Activated naive CD4-positive, alpha-beta T cell treated with anti-CD3 and anti-CD28 coated beads for 36 hours (primary cell): ENCODE data around the gene AFF3. TPM values are rescaled to one million over a fixed set of nuclear protein-coding genes. Genes with fewer than 3 reads are reported as not detected.
"Not testable (repeated sequence)": the region's sequence is repeated elsewhere in the genome, so short reads cannot be mapped to it uniquely, and the experiment has no call there.

Experiments used
- CTCF ChIA-PET: fragments of 350-600 bp; sonication (Branson Sonifier 250); formaldehyde crosslinking; loops from one replicate; lab custom pipeline; 2021; ENCODE audit warnings: antibody characterized with exemption; lab: Charles Lee
- DNase-seq: peaks from one replicate; pipeline ENCODE4 v3.0.0-alpha.2; 2020
- H3K27ac Mint-ChIP-seq: one replicate; pipeline ENCODE4 v1.8.0; 2021; ENCODE audit warnings: mild to moderate bottlenecking, mixed read lengths
- H3K27me3 Mint-ChIP-seq: one replicate; pipeline ENCODE4 v1.8.0; 2021; ENCODE audit warnings: low read depth, mixed read lengths
- H3K36me3 Mint-ChIP-seq: one replicate; pipeline ENCODE4 v1.8.0; 2021; ENCODE audit warnings: low read depth, mixed read lengths
- H3K4me1 Mint-ChIP-seq: one replicate; pipeline ENCODE4 v1.8.0; 2021; ENCODE audit warnings: low read depth, mixed read lengths
- H3K4me3 Mint-ChIP-seq: one replicate; pipeline ENCODE4 v1.8.0; 2021; ENCODE audit warnings: mild to moderate bottlenecking, moderate library complexity, mixed read lengths
- H3K9me3 Mint-ChIP-seq: one replicate; pipeline ENCODE4 v1.8.0; 2021; ENCODE audit warnings: mixed read lengths
- intact Hi-C: fragments of 100-400 bp; cut with micrococcal nuclease; formaldehyde crosslinking; loops from one replicate; pipeline ENCODE4 v1.15.1; 2023
- total RNA-seq, 2 experiments: library from RNA; stranded (reverse); gene quantifications; one replicate each; pipeline ENCODE4 v1.2.3, GENCODE V29; 2021

Gene AFF3
- total RNA-seq, 2 experiments from 2014 or later: 1.5 to 2.1 TPM

GRCh38 chr2:99786636-99787390 is 355.6 kb downstream of the AFF3 start:
- H3K27me3 Mint-ChIP-seq: no peaks in the 10 kb centered on the region
- no peaks in the 10 kb centered on the region for H3K9me3 Mint-ChIP-seq
- no peaks in the 10 kb centered on the region for H3K4me1 Mint-ChIP-seq
- H3K27ac Mint-ChIP-seq: no peak overlapping the region
- peaks cover 3% of the 10 kb centered on the region for H3K36me3 Mint-ChIP-seq
- CTCF ChIA-PET: no interaction called here
- no peak for DNase-seq
- intact Hi-C loops: no loop called here
- no peak overlapping the region for H3K4me3 Mint-ChIP-seq

- DNase-seq: no peak
- H3K4me3 Mint-ChIP-seq: no peak overlapping the region
- H3K9me3 Mint-ChIP-seq: peaks cover 6% of the 10 kb centered on the region
- CTCF ChIA-PET: interaction anchor here (0.6 to 1.3 kb wide), 2 partner anchors 226 to 228 kb away, joined by 3 to 8 read pairs; no protein-coding TSS in a partner anchor
- H3K36me3 Mint-ChIP-seq: peaks cover 3% of the 10 kb centered on the region
- H3K4me1 Mint-ChIP-seq: no peaks in the 10 kb centered on the region
- H3K27me3 Mint-ChIP-seq: no peaks in the 10 kb centered on the region
- intact Hi-C loops: no loop called here
- no peak overlapping the region for H3K27ac Mint-ChIP-seq
These were observed 357.4 kb downstream of the AFF3 start for GRCh38 chr2:99784946-99785345.

GRCh38 chr2:99784282-99784681 is 358.1 kb downstream of the AFF3 start:
- Mint-ChIP-seq H3K9me3 (peaks cover 11% of the 10 kb centered on the region), H3K27ac (no peak overlapping the region), H3K4me1 (no peaks in the 10 kb centered on the region), H3K27me3 (no peaks in the 10 kb centered on the region), H3K36me3 (peaks cover 4% of the 10 kb centered on the region), H3K4me3 (no peak overlapping the region)
- CTCF ChIA-PET: interaction anchor here (1.3 kb wide), 1 partner anchor 225 kb away, joined by 3 read pairs; no protein-coding TSS in a partner anchor
- DNase-seq: no peak
- intact Hi-C loops: no loop called here

DNA sequence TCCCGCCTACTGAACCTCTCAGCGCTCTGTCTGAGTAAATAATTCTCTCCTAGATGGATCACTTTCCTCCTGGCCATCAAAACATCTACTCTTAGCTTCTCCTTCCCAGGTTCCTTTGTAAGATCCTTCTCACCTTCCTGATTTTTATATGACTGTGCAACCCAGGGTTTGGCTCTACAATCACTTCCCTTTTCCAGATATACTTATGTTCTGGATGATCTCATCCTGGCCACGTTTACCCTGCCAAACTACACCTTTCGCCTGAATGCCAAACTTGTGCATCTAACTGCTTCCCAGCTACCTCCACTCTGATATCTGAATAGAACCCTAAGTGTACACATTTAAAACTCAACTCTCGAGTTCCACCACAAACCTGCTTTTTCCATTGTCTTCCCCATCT is 362.1 kb downstream of the AFF3 start:
- CTCF ChIA-PET: no interaction called here
- H3K4me1 Mint-ChIP-seq: no peaks in the 10 kb centered on the region
- peaks cover 19% of the 10 kb centered on the region for H3K9me3 Mint-ChIP-seq
- H3K36me3 Mint-ChIP-seq: peaks cover 8% of the 10 kb centered on the region
- DNase-seq: no peak
- intact Hi-C loops: no loop called here
- no peak overlapping the region for H3K4me3 Mint-ChIP-seq
- no peak overlapping the region for H3K27ac Mint-ChIP-seq
- H3K27me3 Mint-ChIP-seq: no peaks in the 10 kb centered on the region

DNA sequence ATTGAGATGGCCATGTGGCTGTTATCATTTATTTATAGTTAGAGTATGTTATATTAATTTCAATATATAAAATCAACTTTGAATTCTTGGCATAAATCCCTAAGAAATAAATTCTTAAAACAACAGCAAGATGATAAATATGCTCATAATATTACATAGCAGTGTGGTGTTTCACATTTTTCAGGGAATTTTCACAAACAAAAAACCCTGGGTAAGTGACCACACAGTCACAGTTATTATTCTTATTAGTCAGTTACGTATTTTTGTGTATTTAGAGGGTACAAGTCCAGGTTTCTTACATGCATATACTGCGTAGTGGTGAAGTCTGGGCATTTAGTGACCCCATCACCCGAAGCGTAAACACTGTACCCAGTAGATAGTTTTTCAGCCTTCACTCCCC is 363.1 kb downstream of the AFF3 start:
- CTCF ChIA-PET: no interaction called here
- H3K36me3 Mint-ChIP-seq: peaks cover 5% of the 10 kb centered on the region
- no peak overlapping the region for H3K4me3 Mint-ChIP-seq
- DNase-seq: no peak
- no peaks in the 10 kb centered on the region for H3K27me3 Mint-ChIP-seq
- intact Hi-C loops: no loop called here
- H3K4me1 Mint-ChIP-seq: no peaks in the 10 kb centered on the region
- H3K9me3 Mint-ChIP-seq: peaks cover 19% of the 10 kb centered on the region
- no peak overlapping the region for H3K27ac Mint-ChIP-seq

DNA sequence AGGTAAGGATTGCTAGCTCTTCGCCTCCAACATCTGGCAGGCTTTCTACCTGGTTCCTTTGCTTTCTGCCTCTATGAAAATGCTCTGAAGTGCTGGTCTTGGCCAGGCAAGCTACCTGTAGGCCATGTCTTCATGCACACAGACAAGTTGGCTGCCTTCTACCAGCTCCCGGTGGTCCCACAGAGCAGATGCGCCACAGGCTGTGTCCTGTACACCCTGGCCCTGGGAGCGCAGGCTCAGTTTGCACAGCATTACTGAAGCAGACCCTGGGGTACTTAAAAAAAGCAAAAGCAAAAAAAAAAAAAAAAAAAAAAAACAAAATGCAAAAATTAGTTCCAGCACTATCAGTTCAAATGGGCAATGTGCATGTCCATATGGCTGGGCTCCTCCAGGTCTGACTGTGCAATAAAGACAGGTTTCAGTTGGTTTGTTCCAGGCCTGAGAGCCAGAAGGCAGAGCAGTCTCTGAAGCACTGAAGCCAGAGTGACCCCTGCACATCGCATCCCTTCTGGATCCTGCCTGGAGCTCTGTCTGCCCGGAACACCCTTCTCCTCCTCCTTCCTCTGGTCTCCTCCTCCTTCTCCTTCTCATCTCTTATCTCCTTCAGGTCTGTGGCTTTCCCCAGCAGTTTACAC is 364.6 kb downstream of the AFF3 start:
- no peaks in the 10 kb centered on the region for H3K27me3 Mint-ChIP-seq
- H3K4me3 Mint-ChIP-seq: no peak overlapping the region
- CTCF ChIA-PET: no interaction called here
- H3K27ac Mint-ChIP-seq: no peak overlapping the region
- H3K36me3 Mint-ChIP-seq: peaks cover 5% of the 10 kb centered on the region
- no peak for DNase-seq
- H3K4me1 Mint-ChIP-seq: no peaks in the 10 kb centered on the region
- H3K9me3 Mint-ChIP-seq: peaks cover 19% of the 10 kb centered on the region
- intact Hi-C loops: no loop called here

GRCh38 chr2:99776906-99777646 is 365.3 kb downstream of the AFF3 start:
- CTCF ChIA-PET: no interaction called here
- Mint-ChIP-seq H3K36me3 (peaks cover 5% of the 10 kb centered on the region), H3K4me1 (no peaks in the 10 kb centered on the region), H3K27me3 (no peaks in the 10 kb centered on the region), H3K27ac (no peak overlapping the region), H3K9me3 (peaks cover 19% of the 10 kb centered on the region), H3K4me3 (no peak overlapping the region)
- intact Hi-C loops: no loop called here
- no peak for DNase-seq

DNA sequence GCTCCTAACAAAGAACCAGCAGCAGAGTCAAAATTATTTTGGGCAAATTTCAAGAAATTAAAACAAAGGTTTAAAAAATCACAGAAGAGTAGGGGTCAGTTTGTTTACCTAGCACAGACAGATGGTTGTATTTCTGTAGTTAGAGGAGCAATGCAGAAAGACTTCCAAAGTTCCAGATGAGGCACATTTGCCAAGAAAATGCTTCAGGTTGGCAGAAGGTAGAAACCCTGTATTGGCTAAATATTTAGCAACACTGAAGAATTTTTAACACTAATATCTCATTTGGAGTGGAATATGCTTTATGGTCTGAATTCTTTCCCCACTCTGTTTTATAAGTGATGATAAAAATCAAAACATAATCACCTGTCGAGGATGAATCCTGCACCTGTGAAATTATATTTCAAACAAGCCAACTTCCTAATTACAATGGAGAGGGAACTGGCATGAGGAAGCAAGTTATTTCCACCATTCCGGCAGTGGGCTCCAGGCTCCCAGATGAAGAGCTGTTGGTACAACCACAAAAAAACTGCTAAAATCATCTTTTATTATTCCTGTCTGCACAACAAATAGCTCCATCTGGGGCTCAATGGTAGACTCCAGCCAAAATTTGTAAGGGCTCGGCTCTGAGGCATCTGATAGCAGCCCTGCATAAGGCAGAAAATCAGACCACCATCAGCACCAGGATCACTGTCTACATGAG is 366.0 kb downstream of the AFF3 start:
- no peak for DNase-seq
- H3K36me3 Mint-ChIP-seq: peaks cover 6% of the 10 kb centered on the region
- CTCF ChIA-PET: no interaction called here
- intact Hi-C loops: no loop called here
- no peaks in the 10 kb centered on the region for H3K4me1 Mint-ChIP-seq
- no peak overlapping the region for H3K27ac Mint-ChIP-seq
- H3K4me3 Mint-ChIP-seq: no peak overlapping the region
- no peaks in the 10 kb centered on the region for H3K27me3 Mint-ChIP-seq
- H3K9me3 Mint-ChIP-seq: peaks cover 19% of the 10 kb centered on the region

GRCh38 chr2:99775585-99775984 is 366.8 kb downstream of the AFF3 start:
- intact Hi-C loops: no loop called here
- Mint-ChIP-seq H3K36me3 (peaks cover 6% of the 10 kb centered on the region), H3K27me3 (no peaks in the 10 kb centered on the region), H3K9me3 (peaks cover 19% of the 10 kb centered on the region), H3K4me3 (no peak overlapping the region), H3K27ac (no peak overlapping the region), H3K4me1 (no peaks in the 10 kb centered on the region)
- DNase-seq: no peak
- CTCF ChIA-PET: no interaction called here

- DNase-seq, H3K27ac Mint-ChIP-seq, H3K4me3 Mint-ChIP-seq, CTCF ChIA-PET, H3K36me3 Mint-ChIP-seq, intact Hi-C loops, H3K4me1 Mint-ChIP-seq, H3K27me3 Mint-ChIP-seq: not testable (repeated sequence)
- peaks cover 12% of the 10 kb centered on the region for H3K9me3 Mint-ChIP-seq
These were observed 368.7 kb downstream of the AFF3 start for GRCh38 chr2:99773642-99774041.

DNA sequence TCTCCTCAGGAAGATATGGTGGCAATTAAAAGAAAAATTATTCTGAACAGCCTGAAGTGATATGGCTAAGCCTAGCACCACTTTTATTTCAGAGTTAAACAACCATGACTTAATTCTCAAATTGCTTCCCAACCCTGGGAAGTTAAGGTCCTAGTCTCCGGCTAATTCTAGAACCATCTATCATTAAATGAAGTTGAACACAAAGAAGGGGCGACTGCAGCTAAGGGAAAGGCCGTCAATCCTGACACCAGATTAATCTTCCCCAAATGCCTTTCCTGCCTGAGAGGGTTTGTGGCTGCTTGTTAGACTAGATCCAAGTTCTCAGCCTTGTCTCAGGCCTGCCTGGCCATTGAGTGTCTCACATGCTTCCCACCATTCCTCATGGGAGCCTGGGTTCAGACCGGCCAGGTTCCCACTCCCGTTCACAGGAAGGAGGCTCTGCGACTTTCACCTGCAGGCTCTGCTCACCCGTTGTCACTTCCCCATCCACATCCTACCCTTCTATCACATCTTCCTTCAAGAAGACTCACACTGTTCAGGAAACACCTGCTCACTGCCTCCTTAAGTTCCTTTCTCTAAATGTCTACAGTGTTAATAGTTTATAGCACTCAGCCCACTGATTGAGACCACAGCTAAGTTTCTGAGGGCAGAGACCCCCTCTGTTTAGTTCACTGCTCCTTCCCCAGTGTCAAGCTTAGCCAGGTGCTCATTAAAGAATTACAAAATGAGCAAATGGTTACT is 369.6 kb downstream of the AFF3 start:
- CTCF ChIA-PET: no interaction called here
- no peak for DNase-seq
- no peak overlapping the region for H3K27ac Mint-ChIP-seq
- H3K9me3 Mint-ChIP-seq: peaks cover 10% of the 10 kb centered on the region
- H3K4me3 Mint-ChIP-seq: no peak overlapping the region
- H3K4me1 Mint-ChIP-seq: no peaks in the 10 kb centered on the region
- H3K27me3 Mint-ChIP-seq: no peaks in the 10 kb centered on the region
- intact Hi-C loops: no loop called here
- peaks cover 1% of the 10 kb centered on the region for H3K36me3 Mint-ChIP-seq
